Thymus (tissue), 14 donors: ENCODE measurements around the gene IFNGR2. TPM values are rescaled to one million over a fixed set of nuclear protein-coding genes. Genes with fewer than 3 reads are reported as not detected.
A peak's percentile ranks its signal among the peaks of the same experiment; 100 is the strongest.

ENCODE experiments used
- DNase-seq, 9 donors: peaks; one replicate each; pipeline ENCODE4 v3.0.0-alpha.2; 2013; ENCODE audit warnings: low spot score in 9 of 9, low read depth in 6 of 9, missing footprints in 1 of 9
- H3K27ac ChIP-seq, 2 donors: one replicate each; pipeline ENCODE4 v1.5.1; 2013; ENCODE audit warnings: control low read depth in 1 of 2, low read depth in 1 of 2, low read length in 1 of 2, mild to moderate bottlenecking in 1 of 2, moderate library complexity in 1 of 2
- H3K27me3 ChIP-seq, 2 donors: one replicate each; pipeline ENCODE4 v1.5.1; 2013; ENCODE audit warnings: low read length in 1 of 2; ENCODE audit not compliant: control insufficient read depth in 2 of 2, insufficient read depth in 1 of 2
- H3K36me3 ChIP-seq, 2 donors: one replicate each; pipeline ENCODE4 v1.5.1; 2013; ENCODE audit warnings: low read length in 1 of 2, mild to moderate bottlenecking in 1 of 2, moderate library complexity in 1 of 2; ENCODE audit not compliant: control insufficient read depth in 2 of 2, insufficient read depth in 2 of 2
- H3K4me1 ChIP-seq, 2 donors: one replicate each; pipeline ENCODE4 v1.5.1; 2013; ENCODE audit warnings: low read length in 2 of 2; ENCODE audit not compliant: control insufficient read depth in 2 of 2, insufficient read depth in 2 of 2
- H3K4me3 ChIP-seq, 2 donors: one replicate each; pipeline ENCODE4 v1.5.1; 2013; ENCODE audit warnings: low read length in 2 of 2, control low read depth in 1 of 2, mild to moderate bottlenecking in 1 of 2
- H3K9me3 ChIP-seq, 2 donors: one replicate each; pipeline ENCODE4 v1.5.1; 2013; ENCODE audit warnings: low read length in 1 of 2, mild to moderate bottlenecking in 1 of 2; ENCODE audit not compliant: control insufficient read depth in 2 of 2, insufficient read depth in 1 of 2
- WGBS: extraction: QIAGEN DNeasy Blood & Tissue Kit; methylation state at CpG from one replicate; pipeline ENCODE4 v1.1.7; 2013; 5-methylcytosine and 5-hydroxymethylcytosine counted together
- long read RNA-seq, 10 donors: transcript quantifications; one replicate each; lab custom pipeline, GENCODE V29; 2026
- polyA plus RNA-seq: library from polyadenylated mRNA; stranded (reverse); fragments of 200-250 nt; gene quantifications from one replicate; pipeline ENCODE4 v1.2.3, GENCODE V29; 2013
- total RNA-seq: library from RNA; stranded (reverse); fragments of 120-200 nt; gene quantifications from one replicate; pipeline ENCODE4 v1.2.4, GENCODE V29; 2013
- donor health status: healthy.

The IFNGR2 gene
- 50.7 TPM for total RNA-seq
- polyA plus RNA-seq = 111 TPM
- long read RNA-seq, donor 1, partial matches to known transcripts = 6 of 6 reads
- long read RNA-seq, donor 1, other reads (novel, unspliced or antisense) = 0 of 6 reads
- long read RNA-seq, donor 2, transcript IFNGR2-201 (7 exons, 2,221 nt) = major isoform, 30 of 67 reads
- long read RNA-seq, donor 2, partial matches to known transcripts = 36 of 67 reads
- long read RNA-seq, donor 2, other reads (novel, unspliced or antisense) = 0 of 67 reads
- long read RNA-seq, donor 3, transcript IFNGR2-201 (7 exons, 2,221 nt) = major isoform, 20 of 61 reads
- long read RNA-seq, donor 3, partial matches to known transcripts = 26 of 61 reads
- long read RNA-seq, donor 3, other reads (novel, unspliced or antisense) = 13 of 61 reads
- long read RNA-seq, donor 4, transcript IFNGR2-201 (7 exons, 2,221 nt) = major isoform, 14 of 15 reads
- long read RNA-seq, donor 4, partial matches to known transcripts = 0 of 15 reads
- long read RNA-seq, donor 4, other reads (novel, unspliced or antisense) = 0 of 15 reads
- long read RNA-seq, donor 5, transcript IFNGR2-201 (7 exons, 2,221 nt) = major isoform, 49 of 103 reads
- long read RNA-seq, donor 5, partial matches to known transcripts = 53 of 103 reads
- long read RNA-seq, donor 5, other reads (novel, unspliced or antisense) = 0 of 103 reads
- long read RNA-seq, donor 6, transcript IFNGR2-201 (7 exons, 2,221 nt) = major isoform, 14 of 16 reads
- long read RNA-seq, donor 6, partial matches to known transcripts = 0 of 16 reads
- long read RNA-seq, donor 6, other reads (novel, unspliced or antisense) = 0 of 16 reads
- long read RNA-seq, donor 7, transcript IFNGR2-201 (7 exons, 2,221 nt) = major isoform, 27 of 94 reads
- long read RNA-seq, donor 7, partial matches to known transcripts = 66 of 94 reads
- long read RNA-seq, donor 7, other reads (novel, unspliced or antisense) = 0 of 94 reads
- long read RNA-seq, donor 8, partial matches to known transcripts = 0 of 4 reads
- long read RNA-seq, donor 8, other reads (novel, unspliced or antisense) = 0 of 4 reads
- long read RNA-seq, donor 9, transcript IFNGR2-201 (7 exons, 2,221 nt) = major isoform, 10 of 30 reads
- long read RNA-seq, donor 9, partial matches to known transcripts = 20 of 30 reads
- long read RNA-seq, donor 9, other reads (novel, unspliced or antisense) = 0 of 30 reads
- long read RNA-seq, donor 10, transcript IFNGR2-201 (7 exons, 2,221 nt) = major isoform, 9 of 47 reads
- long read RNA-seq, donor 10, partial matches to known transcripts = 25 of 47 reads
- long read RNA-seq, donor 10, other reads (novel, unspliced or antisense) = 12 of 47 reads

GRCh38 chr21:33403128-33403785, at the start of gene IFNGR2:
TSS of gene IFNGR2 (plus strand) at chr21:33403413. CDS start at chr21:33403544, 131 bp downstream.
- peak within 1 kb of the TSS; percentile 82 to 87 for H3K27ac ChIP-seq
- under 1% methylated on average over 89 of the region's 89 CpGs for WGBS
- peak in 3 of 9 donors; percentile 19 to 39 (median 35) for DNase-seq
- peaks cover 0 to 11% of the 10 kb centered on the region in 2 donors for H3K27me3 ChIP-seq
- peak within 1 kb of the TSS; percentile 69 to 82 for H3K4me3 ChIP-seq
- peaks cover 0 to 4% of the 10 kb centered on the region in 2 donors for H3K9me3 ChIP-seq
- no peaks in the 10 kb centered on the region for H3K36me3 ChIP-seq
- H3K4me1 ChIP-seq = peaks cover 4 to 18% of the 10 kb centered on the region in 2 donors

- Histone ChIP-seq H3K27ac (no peak overlapping the region), H3K27me3 (no peaks in the 10 kb centered on the region), H3K36me3 (peaks cover 31 to 54% of the 10 kb centered on the region in 2 donors), H3K9me3 (no peaks in the 10 kb centered on the region), H3K4me3 (no peak overlapping the region), H3K4me1 (no peaks in the 10 kb centered on the region)
- no peak for DNase-seq
- 89% methylated on average over 6 of the region's 6 CpGs for WGBS
These were observed 47.9 kb upstream of the IFNGR2 start for GRCh38 chr21:33355355-33355754.

- no peak for DNase-seq
- Histone ChIP-seq H3K4me3 (no peak overlapping the region), H3K27me3 (no peaks in the 10 kb centered on the region), H3K27ac (peak overlapping the region in 1 of 2 donors; percentile 8), H3K36me3 (peaks cover 30 to 49% of the 10 kb centered on the region in 2 donors), H3K4me1 (peaks cover under 1% of the 10 kb centered on the region in 2 donors), H3K9me3 (no peaks in the 10 kb centered on the region)
- WGBS = 96% methylated on average over 11 of the region's 11 CpGs
These were observed 47.2 kb upstream of the IFNGR2 start for GRCh38 chr21:33355996-33356395.

- peaks cover 0 to 1% of the 10 kb centered on the region in 2 donors for H3K9me3 ChIP-seq
- WGBS = 97% methylated on average over 8 of the region's 8 CpGs
- peaks cover 21 to 38% of the 10 kb centered on the region in 2 donors for H3K36me3 ChIP-seq
- no peak overlapping the region for H3K4me3 ChIP-seq
- DNase-seq = no peak
- no peak overlapping the region for H3K27ac ChIP-seq
- H3K27me3 ChIP-seq = no peaks in the 10 kb centered on the region
- peaks cover 6 to 12% of the 10 kb centered on the region in 2 donors for H3K4me1 ChIP-seq
These were observed 46.0 kb upstream of the IFNGR2 start for GRCh38 chr21:33357177-33357576.

- WGBS = 96% methylated on average over 4 of the region's 4 CpGs
- peaks cover 7 to 16% of the 10 kb centered on the region in 2 donors for H3K4me1 ChIP-seq
- H3K27ac ChIP-seq = no peak overlapping the region
- no peak for DNase-seq
- peaks cover 0 to 3% of the 10 kb centered on the region in 2 donors for H3K9me3 ChIP-seq
- peaks cover 21 to 29% of the 10 kb centered on the region in 2 donors for H3K36me3 ChIP-seq
- no peak overlapping the region for H3K4me3 ChIP-seq
- no peaks in the 10 kb centered on the region for H3K27me3 ChIP-seq
These were observed 43.8 kb upstream of the IFNGR2 start for GRCh38 chr21:33359446-33359845.

- no peak overlapping the region for H3K4me3 ChIP-seq
- H3K36me3 ChIP-seq = peaks cover 21 to 27% of the 10 kb centered on the region in 2 donors
- H3K4me1 ChIP-seq = peaks cover 7 to 16% of the 10 kb centered on the region in 2 donors
- H3K9me3 ChIP-seq = peaks cover 0 to 3% of the 10 kb centered on the region in 2 donors
- no peak overlapping the region for H3K27ac ChIP-seq
- no peaks in the 10 kb centered on the region for H3K27me3 ChIP-seq
- no peak for DNase-seq
- WGBS = 95% methylated on average over 6 of the region's 6 CpGs
These were observed 42.9 kb upstream of the IFNGR2 start for GRCh38 chr21:33360281-33360680.

- Histone ChIP-seq H3K36me3 (peaks cover 16 to 20% of the 10 kb centered on the region in 2 donors), H3K27ac (peak overlapping the region; percentile 53 to 93), H3K9me3 (peaks cover 0 to 3% of the 10 kb centered on the region in 2 donors), H3K4me3 (peak overlapping the region; percentile 38 to 42), H3K4me1 (peaks cover 7 to 16% of the 10 kb centered on the region in 2 donors), H3K27me3 (no peaks in the 10 kb centered on the region)
- 37% methylated on average over 14 of the region's 14 CpGs for whole genome bisulfite sequencing
- peak; percentile 64 to 90 (median 77) for DNase-seq
These were observed 42.2 kb upstream of the IFNGR2 start for GRCh38 chr21:33360881-33361602.
